Erythroblast (primary cell): ENCODE measurements around the gene ARID1B.

ENCODE experiments used
- GATA1 ChIP-seq: IDR thresholded peaks from 2 replicates; pipeline ENCODE4 v1.6.1; 2011; ENCODE audit warnings: low read depth, mild to moderate bottlenecking, control low read depth, low read length, moderate library complexity
- POLR2A ChIP-seq: IDR thresholded peaks from 2 replicates; pipeline ENCODE4 v1.6.1; 2011; ENCODE audit warnings: mild to moderate bottlenecking, low read length

- TF ChIP-seq POLR2A (no peak), GATA1 (no peak)
These were observed 273.5 kb downstream of the ARID1B start for GRCh38 chr6:157050537-157051265.
